Hematopoietic multipotent progenitor cell treated with erythropoietin and hydrocortisone succinate and interleukin-3 and kit ligand, for 6 days (in vitro differentiated cells): ENCODE measurements around the gene ARID5B.

ENCODE experiments used
- DNase-seq: peaks from one replicate; pipeline ENCODE4 v3.0.0-alpha.2; 2015

The ARID5B gene

DNA sequence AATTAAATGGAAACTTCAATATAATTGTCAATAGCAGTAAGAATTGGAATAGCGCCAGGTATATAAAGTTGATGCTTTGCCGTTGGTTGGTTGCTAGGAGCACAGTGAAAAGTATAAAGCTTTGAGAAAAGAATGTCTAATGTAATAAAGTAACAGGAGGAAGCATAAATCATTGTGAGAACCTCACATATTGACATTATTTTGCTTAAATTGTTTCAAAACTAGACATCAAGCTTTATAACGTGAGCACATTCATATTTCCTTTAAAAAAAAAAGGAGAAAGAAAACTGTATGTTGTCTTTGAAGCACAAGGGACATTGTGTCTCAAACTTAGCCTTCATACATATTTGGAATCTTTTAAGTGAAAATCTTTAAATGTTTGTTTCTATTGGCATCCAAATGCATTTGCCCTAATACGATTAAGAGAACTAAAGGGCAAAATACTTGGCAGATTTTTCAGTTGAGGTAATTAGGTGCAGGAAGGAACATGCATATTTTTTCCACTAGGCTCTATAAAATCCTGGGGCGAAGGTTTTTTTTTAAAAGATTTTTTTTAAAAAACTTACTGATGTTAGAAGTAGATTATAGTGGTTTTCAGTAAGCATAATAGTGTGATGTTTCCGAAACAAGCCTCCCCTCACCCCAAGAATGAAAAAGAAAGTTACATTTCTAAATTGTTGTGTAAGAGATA lies 92.4 kb downstream of the ARID5B start:
- no peak for DNase-seq

DNA sequence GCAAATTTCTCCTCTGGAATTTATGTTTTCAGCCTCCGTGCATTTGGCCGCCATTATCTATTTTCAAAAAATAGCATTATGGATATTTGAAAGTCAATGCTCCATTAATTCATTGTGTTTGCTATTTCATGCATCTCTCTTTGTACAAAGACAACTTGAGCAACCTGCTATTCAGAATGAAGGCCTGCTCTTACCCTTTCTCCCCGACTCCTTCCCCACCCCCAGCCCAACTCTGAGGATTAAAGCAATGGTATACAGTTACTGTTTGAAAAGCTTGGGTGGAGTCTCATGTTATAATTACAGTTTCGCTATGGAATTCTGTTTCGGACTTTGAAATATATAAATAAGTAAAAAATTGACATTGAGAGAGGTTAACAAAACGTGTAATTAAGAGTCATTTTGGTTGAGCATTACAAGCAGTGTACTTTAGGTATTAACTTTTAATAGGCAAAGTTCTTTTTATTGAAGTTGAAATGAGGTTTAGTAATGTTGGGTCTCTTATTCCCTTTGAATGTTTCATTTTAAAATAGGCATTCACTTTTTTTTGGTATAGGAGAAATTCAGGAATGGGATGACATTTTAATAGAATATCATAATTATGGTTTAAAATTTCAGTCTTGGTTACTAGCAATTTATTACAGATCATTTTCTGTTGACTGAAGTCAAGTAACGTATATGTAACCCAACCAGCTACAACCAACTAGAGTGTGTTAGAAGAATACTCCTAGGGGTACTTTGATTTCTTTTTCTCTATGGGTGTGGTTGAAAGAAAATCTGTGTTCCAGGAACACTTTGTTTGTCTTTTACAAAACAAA lies 93.1 kb downstream of the ARID5B start:
- no peak for DNase-seq

DNA sequence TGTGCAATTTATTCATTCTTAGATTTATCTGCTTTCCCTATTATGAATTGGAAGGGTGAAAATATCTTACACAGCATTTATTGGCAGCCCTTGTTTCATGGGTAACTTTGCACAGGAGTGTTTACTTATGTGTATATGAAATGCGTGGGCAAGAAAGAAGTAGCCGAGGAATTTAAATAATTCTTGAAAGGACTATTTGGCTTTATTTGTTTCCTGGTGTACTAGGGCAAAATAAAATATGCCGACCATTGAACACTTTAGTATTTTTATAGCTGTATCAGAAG lies 93.7 kb downstream of the ARID5B start:
- DNase-seq: no peak

DNA sequence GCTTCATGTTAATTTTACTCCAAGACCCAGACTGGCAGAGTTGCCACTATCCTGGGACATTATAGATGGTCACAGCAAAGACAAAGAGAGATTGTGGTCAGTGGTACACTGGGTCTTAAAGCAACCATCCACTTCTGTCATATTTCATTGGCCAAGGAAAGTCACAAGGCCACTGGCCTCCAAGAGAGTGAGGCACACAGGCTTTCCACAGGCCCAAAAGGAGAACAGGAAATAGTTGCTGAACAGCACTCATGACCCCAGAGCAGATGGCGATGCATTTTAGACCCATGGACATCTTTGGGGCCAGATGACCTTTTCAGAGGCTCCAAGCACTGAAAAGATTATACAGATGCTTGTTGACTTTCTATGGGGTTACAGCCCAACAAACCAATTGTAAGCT lies 97.4 kb downstream of the ARID5B start:
- DNase-seq: no peak

DNA sequence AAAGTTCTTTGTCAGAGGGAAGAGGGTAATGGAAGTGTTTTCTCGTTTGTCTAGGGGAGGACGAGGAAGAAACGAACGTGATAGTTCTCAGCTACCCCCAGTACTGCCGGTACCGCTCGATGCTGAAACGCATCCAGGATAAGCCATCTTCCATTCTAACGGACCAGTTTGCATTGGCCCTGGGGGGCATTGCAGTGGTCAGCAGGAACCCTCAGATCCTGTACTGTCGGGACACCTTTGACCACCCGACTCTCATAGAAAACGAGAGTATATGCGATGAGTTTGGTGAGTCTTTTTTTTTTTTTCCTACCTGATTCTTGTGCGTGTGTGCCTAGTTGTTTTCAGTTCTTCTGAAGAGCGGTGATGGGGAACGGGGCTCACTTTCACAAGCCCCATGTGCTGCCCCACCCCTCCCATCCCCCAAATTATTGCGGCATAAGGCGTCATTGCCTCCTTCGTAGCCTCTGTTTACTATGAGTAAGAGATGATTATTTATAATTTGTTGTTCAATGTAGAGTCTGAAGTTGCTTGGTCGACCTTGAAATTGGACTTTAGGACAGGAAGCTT lies 98.6 kb downstream of the ARID5B start:
- DNase-seq: no peak

DNA sequence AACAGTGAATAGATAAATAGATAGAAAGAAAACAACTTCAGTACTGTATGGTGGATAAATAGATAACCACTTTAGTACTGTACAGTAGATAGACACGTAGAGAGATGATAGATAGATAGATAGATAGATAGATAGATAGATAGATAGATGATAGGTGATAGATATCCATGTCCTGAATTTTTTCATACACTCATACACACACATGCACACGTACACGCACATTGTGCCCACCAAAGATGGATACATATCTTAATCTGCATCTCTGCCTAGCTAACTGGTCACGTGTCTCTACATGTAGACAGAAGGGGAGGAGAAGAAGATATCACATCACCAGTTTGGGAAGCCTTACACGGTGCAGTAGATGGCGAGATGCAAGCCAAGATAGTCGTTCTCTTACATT lies 99.2 kb downstream of the ARID5B start:
- no peak for DNase-seq

DNA sequence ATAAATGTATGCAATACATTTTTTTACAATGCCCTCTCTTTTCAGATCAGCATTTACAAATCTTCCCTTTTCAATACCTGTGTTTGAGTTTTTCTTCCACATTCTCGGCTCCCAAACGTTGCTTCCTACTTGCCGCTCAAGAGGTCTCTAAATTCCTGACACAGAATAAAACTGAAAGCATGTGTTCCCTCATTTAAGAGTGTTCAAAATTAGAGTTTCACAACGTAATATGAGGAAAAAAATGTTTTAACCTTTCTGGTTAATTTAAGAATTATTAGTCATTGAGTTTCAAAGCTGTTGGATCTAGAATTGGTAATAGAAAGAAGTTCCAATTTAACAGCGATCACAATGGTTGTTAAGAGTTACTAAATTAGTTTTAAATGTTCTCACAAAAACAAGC lies 100.4 kb downstream of the ARID5B start:
- no peak for DNase-seq

DNA sequence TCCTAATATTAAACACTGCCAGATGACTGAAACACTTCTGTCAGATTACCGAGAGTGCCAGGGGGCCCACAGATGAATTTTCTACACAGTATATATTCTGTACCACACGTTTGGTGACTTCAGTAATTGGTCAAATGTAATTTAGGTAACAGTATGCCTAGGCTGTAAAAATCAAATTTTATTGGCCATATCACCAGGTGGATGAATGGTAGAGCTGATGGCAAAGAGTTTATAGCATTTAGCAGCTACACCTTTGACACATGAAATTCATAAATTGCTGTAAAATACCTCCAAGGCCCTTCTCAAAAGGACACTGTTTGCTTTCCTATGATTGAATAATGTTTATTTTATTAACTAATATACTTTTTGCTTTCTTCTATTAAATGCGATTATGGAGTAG lies 101.3 kb downstream of the ARID5B start:
- DNase-seq: no peak

DNA sequence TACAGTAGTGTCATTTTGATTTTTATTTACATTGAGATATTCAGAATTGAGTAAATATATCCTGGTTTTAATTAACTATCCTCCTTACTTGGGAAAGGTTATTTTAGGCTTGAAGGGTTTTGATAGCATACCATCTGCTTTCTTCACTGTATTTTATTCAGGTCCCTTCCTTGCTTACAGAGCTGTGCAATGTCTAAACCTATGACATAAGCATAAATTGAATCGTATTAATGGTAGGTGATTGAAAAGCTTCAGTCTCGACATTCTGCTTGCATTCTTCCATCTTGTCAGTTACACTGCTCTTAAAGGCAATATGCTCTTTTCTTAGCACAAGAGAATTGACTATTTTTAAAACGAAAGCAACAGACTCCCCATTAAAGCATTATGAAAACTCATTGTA lies 102.5 kb downstream of the ARID5B start:
- no peak for DNase-seq

DNA sequence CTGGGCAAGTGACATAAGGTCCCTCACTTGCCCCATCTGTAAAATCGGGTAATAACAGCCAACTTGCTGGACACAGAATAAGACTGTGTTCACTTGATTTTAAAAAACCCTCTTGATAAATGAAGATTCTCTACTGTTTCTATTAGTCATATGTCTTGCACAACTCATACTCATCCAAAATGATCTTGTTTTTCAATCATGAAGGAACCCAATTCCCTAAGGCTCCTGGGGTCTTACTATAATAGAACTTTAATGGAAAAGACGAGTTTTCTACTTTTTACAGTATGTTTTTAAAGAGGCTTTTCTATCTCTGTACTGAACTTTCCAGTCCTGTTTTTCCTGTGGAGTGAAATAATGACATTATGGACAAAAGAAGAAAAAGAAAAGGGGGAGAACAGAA lies 103.8 kb downstream of the ARID5B start:
- DNase-seq: no peak

DNA sequence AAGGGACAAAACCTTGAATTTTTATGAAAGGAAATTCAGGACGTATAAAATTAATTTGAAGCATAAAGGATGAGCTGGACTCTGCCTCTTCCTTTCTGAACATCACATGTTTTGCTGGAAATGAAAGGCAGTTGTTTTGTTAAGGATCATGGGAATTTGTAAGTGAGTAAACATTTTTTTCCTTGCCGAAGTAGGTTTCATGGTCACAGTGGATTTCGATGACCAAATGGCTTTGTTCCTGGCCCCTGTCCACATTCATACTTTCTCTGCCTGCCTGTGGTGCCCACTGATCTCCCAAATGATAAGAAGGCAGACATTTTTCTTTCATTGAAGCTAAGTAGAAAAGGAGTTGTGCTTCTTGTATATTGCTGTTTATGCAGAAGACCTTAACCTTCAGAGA lies 104.2 kb downstream of the ARID5B start:
- no peak for DNase-seq

DNA sequence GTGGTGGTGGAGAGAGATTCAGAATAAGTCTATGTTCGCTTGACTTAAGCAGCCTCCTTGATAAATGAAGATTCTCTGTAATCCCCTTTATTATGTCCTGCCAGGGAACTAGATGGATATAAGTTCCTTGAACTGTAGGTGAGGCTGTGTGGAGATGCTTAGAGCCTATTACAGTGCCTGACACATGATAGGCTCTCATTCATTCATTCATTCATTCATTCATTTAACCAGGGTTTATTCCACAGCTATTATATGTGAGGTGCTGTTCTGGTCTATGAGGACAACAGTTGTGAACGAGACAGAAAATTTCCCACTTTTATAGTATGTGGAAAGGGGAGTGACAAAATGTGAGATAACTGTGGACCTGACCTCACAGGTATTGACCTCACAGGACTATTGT lies 105.6 kb downstream of the ARID5B start:
- no peak for DNase-seq

DNA sequence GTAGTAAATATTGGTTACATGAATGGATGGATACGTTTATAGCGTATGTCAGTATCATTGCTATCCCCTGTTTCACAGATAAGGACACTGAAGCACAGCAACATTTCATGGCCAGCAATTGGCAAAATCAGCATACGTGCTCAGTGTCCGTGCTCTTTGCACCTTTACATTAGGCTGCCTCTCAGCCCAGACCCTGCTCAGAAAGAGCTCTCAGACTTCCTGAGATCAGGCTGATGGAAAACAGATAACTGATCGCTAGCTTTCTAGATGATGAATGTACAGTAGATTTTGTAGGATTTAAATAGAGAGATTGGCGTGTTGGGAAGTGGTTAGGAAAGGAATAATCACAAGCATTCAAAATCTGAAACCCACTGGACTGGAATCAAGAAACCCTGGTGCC lies 106.7 kb downstream of the ARID5B start:
- no peak for DNase-seq

DNA sequence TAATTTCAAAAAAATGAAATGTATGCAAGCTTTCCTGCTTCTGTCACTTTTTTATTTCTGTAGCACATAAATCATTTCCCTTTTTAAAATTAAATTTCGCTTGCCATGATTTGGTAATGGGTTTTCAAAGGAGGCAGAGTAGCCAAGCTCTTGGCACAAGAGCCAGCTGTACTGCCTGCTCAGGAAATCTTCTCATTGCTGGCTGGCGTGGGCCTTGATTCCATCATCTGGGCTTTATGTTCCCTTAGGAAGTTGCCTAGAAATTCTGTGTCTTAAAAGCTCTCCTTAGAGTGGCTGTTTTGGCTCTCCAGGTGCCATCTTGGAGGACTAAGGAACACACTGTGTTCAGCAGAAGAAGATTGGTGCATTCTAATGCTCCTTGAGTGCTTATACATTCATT lies 107.4 kb downstream of the ARID5B start:
- DNase-seq: no peak

DNA sequence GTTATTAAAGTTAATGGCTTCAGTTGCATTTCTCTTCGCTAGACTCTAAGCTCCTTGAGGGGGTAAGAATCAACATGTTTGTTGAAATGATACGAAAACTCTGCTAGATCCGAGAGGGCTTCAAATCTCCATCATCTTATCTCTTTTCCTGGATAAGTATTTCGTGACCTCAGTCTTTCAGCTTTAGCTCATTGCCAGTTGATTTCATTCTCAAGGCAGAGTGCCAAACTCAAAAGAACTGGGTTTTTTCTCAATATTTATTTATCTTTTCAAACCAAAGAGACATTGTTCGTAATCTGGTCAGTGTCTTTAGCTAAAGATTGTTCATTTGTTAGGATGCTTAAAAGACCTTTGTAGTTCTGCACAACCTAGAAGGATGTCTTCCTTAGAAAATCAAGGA lies 108.9 kb downstream of the ARID5B start:
- no peak for DNase-seq

DNA sequence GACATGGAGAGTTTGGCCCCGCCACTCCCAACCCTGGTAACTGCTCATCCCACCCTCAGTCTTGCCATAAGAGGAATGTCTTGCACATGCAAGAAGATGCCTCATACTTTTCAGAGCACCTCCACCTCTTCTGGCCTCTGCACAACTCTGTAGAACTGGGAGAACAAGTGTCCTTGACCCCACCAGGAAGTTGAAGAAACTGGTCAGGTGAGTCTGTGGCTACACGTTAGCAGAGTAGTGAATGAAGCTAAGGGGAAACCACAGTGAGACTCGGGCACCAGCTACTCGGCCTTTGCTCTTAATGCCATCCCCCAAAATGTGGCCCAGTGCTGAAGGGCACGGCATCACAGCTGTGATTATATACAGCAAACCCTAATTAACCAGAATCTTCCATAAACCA lies 110.1 kb downstream of the ARID5B start:
- DNase-seq: no peak

DNA sequence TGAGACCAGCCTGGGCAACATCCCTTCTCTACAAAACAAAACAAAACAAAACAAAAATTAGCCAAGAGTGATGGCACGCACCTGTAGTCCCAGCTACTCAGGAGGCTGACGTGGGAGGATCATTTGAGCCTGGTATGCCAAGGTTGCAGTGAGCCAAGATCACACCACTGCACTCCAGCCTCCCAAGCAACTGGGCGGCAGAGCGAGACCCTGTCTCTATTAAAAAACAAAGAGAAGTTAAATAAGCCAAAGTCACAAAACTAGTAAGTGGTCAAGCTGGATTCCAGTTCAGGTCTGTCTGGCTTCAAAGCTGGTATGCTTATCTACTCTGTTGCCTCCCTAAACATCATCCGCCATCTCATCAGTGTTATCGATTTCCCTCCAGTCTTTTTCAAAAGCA lies 110.8 kb downstream of the ARID5B start:
- no peak for DNase-seq

DNA sequence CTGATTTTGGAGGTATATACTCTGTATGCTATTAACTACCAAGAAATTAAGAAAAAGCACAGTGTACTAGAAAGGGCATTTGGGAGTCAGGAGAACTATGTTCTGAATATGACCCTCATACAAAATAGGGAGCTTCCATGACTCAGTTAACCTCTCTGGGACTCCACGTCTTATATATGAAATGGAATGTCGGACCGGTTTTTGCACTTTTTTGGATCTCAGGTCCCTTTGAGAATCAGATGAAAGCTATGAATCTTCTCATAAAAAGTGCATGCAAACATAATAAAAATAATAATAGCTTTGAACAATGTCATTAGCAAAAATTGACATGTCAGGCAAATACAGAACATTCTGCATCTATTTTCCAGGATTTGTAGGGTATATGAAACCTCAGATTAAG lies 113.0 kb downstream of the ARID5B start:
- DNase-seq: no peak

DNA sequence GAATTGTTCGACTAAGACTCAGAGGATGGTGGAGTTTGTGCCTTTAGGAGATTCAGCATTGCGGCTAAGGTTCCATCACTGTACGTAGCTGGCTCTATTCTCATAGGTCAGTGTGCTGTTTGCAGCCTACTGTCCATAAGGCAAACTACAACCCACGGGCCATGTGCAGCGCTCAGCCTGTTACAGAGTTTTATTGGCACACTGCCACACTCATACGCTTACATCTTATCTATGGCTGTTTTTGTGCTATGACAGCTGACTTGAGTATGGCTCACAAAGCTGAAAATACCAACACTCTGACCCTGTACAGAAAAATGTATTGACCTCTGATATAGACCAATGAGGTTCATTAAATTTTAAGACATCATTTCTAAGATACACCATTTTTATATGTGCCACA lies 114.5 kb downstream of the ARID5B start:
- peak; percentile 79 for DNase-seq

DNA sequence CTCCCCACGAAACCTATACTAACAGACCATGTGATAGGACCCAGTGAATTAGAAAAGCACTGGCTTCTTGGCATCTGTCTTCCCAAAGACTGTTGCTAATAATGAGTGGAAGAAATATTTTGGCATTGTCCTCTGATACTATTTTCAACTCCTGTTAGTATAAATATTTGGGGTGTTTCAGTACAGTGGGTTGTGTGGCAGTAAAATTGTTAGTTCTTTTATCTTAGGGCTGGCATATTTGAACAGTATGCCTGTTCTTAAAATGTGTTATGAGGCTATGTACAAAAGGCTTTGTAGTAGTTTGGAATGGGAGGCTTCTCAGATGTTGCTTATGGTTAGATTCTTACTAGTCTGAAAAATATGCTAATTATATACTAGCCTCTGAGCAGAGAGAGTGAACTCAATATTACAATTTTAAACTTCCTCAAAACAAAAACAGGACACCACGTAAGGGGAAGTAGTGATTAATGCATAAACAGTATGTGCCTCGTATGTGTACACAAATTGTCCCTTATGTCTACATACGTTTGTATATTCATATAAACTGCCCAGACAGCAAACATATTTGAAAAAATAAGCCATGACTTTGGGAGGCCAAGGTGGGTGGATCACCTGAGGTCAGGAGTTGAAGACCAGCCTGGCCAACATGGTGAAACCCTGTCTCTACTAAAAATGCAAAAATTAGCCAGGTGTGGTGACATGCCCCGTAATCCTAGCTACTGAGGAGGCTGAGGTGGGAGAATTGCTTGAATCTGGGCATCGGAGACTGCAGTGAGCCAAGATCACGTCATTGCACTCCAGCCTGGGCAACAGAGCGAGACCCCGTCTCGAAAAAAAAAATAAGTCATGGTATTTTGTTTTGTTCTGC lies 115.4 kb downstream of the ARID5B start:
- DNase-seq: peak; percentile 28

DNA sequence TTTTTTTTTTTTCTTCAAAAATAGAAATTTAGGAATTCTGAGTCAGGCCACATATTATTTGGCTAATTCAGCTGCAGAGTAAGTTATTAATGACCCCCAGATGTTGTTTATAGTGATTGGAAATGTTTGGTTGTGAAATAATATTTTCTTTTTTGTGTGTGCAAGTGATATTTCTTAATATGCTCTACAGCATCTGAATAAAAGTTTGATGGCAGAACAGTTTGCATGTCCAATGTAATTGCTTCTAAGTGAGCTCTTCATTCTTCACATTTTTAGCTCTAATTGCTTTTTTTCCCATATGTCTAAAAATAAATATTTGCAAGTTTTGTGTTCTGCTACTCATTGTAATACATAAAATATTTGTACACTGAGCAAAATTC lies 116.0 kb downstream of the ARID5B start:
- no peak for DNase-seq

DNA sequence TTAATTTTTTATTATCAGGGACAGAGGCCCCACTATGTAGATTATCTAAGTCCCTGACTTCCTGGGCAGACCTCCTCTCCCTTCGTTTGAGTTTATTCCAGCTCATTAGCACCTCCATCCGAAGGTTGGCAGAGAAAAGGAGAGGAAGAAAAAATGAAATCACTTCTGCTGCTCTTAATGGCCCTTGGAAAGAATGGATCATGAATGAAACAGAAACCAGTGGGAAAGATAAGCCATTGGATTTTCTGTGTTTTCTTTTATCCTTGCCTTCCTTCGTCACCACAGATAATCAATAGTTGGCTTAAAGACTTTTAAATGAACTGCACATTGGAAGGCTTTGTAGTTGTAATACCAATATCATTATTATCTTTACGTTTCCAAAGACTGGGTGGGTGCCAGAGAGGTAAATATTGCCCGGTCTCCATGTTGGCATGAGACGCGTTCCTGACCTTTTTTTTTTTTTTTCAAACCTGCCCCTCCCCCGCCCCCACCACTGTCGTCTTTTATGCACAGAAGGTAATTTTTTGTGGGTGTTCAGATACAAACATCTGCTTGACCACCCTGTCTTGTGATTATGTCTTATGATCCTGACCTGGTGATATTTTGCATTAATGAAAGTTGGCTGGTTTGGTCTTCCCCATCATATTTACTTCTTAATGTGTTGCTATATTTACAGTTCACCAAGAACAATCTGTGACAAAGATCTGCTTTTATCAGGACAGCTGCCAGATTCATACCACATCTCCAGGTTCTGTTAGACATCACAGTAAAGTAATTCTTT lies 116.8 kb downstream of the ARID5B start:
- DNase-seq: no peak
